B cell (primary cell): ENCODE measurements around the gene TADA1. TPM values are rescaled to one million over a fixed set of nuclear protein-coding genes. Genes with fewer than 3 reads are reported as not detected.

ENCODE experiments used
- ATAC-seq: fragments of 200-7000 bp; cut with Tn5 transposase; one replicate; pipeline ENCODE4 v1.10.0; 2021; ENCODE audit warnings: low read depth, mild to moderate bottlenecking, moderate number of reproducible peaks, moderate library complexity
- CTCF ChIA-PET: fragments of 350-600 bp; sonication (Branson Sonifier 250); formaldehyde crosslinking; loops from one replicate; lab custom pipeline; 2021; ENCODE audit warnings: antibody characterized with exemption, inconsistent platforms; lab: Charles Lee
- POLR2A ChIA-PET: fragments of 350-600 bp; sonication (Branson Sonifier 250); formaldehyde crosslinking; loops from one replicate; lab custom pipeline; 2021; ENCODE audit warnings: antibody characterized with exemption; lab: Charles Lee
- DNase-seq: peaks from one replicate; pipeline ENCODE4 v3.0.0; 2013
- H2AFZ ChIP-seq: 2 replicates; pipeline ENCODE4 v1.6.1; 2012; ENCODE audit warnings: mild to moderate bottlenecking, low read depth, low read length; ENCODE audit not compliant: insufficient read depth, poor library complexity, severe bottlenecking
- H3K27ac ChIP-seq, 2 donors: 1 replicate in 1 of 2; 2 replicates in 1 of 2; pipeline ENCODE4 v1.5.1; 2012 to 2013; ENCODE audit warnings: low read length in 2 of 2, mild to moderate bottlenecking in 2 of 2, moderate library complexity in 1 of 2
- H3K27me3 ChIP-seq, 4 experiments: fragments of 200-600 bp in 1 of 4; sonication (generic) in 1 of 4; replicated peaks in 1 of 4; 1 replicate in 2 of 4; 2 replicates in 2 of 4; pipeline versions ENCODE4 v1.6.1 to v1.7.0; 2013 to 2016; ENCODE audit warnings: low read length in 3 of 4, mild to moderate bottlenecking in 2 of 4, mixed read lengths in 1 of 4, moderate library complexity in 1 of 4; ENCODE audit not compliant: insufficient read depth in 4 of 4, control insufficient read depth in 3 of 4; ENCODE audit errors: control extremely low read depth in 1 of 4
- H3K36me3 ChIP-seq, 2 experiments: replicated peaks in 1 of 2; 1 replicate in 1 of 2; 2 replicates in 1 of 2; pipeline versions ENCODE4 v1.6.1 to v1.7.1; 2013; ENCODE audit warnings: low read length in 1 of 2; ENCODE audit not compliant: insufficient read depth in 2 of 2, control insufficient read depth in 1 of 2; ENCODE audit errors: control extremely low read depth in 1 of 2, extremely low read depth in 1 of 2
- H3K4me1 ChIP-seq, 2 donors: fragments of 200-600 bp in 1 of 2; sonication (generic) in 1 of 2; 1 replicate in 1 of 2; 2 replicates in 1 of 2; pipeline versions ENCODE4 v1.5.1 to v1.6.1; 2013 to 2017; ENCODE audit warnings: low read length in 2 of 2; ENCODE audit not compliant: control insufficient read depth in 2 of 2, insufficient read depth in 2 of 2
- H3K4me2 ChIP-seq: replicated peaks from 2 replicates; pipeline ENCODE3; 2012; ENCODE audit warnings: mild to moderate bottlenecking, low read depth, low read length; ENCODE audit not compliant: poor library complexity, severe bottlenecking
- H3K4me3 ChIP-seq, 5 experiments: fragments of 200-600 bp in 1 of 5; sonication (generic) in 1 of 5; 1 replicate in 3 of 5; 2 replicates in 2 of 5; pipeline versions ENCODE4 v1.5.1 to v1.7.0; 2011 to 2016; ENCODE audit warnings: low read length in 4 of 5, mild to moderate bottlenecking in 4 of 5, low read depth in 2 of 5, control low read depth in 1 of 5, moderate library complexity in 1 of 5; ENCODE audit not compliant: insufficient read depth in 1 of 5; ENCODE audit errors: control extremely low read depth in 1 of 5, extremely low read depth in 1 of 5
- H3K79me2 ChIP-seq: fragments of 200-600 bp; sonication (generic); one replicate; pipeline ENCODE4 v1.6.0; 2016; ENCODE audit warnings: low read length; ENCODE audit not compliant: control insufficient read depth, insufficient read depth
- H3K9ac ChIP-seq: fragments of 200-600 bp; sonication (generic); 2 replicates; pipeline ENCODE4 v1.6.1; 2017; ENCODE audit warnings: mild to moderate bottlenecking, low read length, moderate library complexity
- H3K9me3 ChIP-seq, 3 donors: one replicate each; pipeline versions ENCODE4 v1.6.1 to v1.7.1; 2013; ENCODE audit warnings: low read length in 2 of 3; ENCODE audit not compliant: control insufficient read depth in 2 of 3, insufficient read depth in 1 of 3; ENCODE audit errors: control extremely low read depth in 1 of 3
- H4K20me1 ChIP-seq: 2 replicates; pipeline ENCODE4 v1.6.0; 2012; ENCODE audit warnings: mild to moderate bottlenecking, low read length; ENCODE audit not compliant: insufficient read depth, control insufficient read depth, poor library complexity, severe bottlenecking
- H3K27ac Mint-ChIP-seq: one replicate; pipeline ENCODE4 v1.8.0; 2021; ENCODE audit warnings: mixed read lengths
- H3K27me3 Mint-ChIP-seq: one replicate; pipeline ENCODE4 v1.8.0; 2021; ENCODE audit warnings: mixed read lengths
- H3K4me1 Mint-ChIP-seq: one replicate; pipeline ENCODE4 v1.8.0; 2021; ENCODE audit warnings: mixed read lengths
- H3K4me3 Mint-ChIP-seq: one replicate; pipeline ENCODE4 v1.8.0; 2021; ENCODE audit warnings: mixed read lengths
- H3K9me3 Mint-ChIP-seq: one replicate; pipeline ENCODE4 v1.8.0; 2022; ENCODE audit warnings: mixed read lengths; ENCODE audit not compliant: insufficient read depth
- EZH2 ChIP-seq: IDR thresholded peaks from 2 replicates; pipeline ENCODE4 v1.6.1; 2012; ENCODE audit warnings: borderline replicate concordance, low read depth, mild to moderate bottlenecking, moderate library complexity, low read length; ENCODE audit not compliant: insufficient read depth, poor library complexity, severe bottlenecking
- WGBS: methylation state at CpG from one replicate; pipeline ENCODE4 v1.1.5; 2013; ENCODE audit warnings: missing lambda C conversion rate; ENCODE audit not compliant: insufficient coverage; 5-methylcytosine and 5-hydroxymethylcytosine counted together
- intact Hi-C: fragments of 100-400 bp; cut with micrococcal nuclease; formaldehyde crosslinking; loops from one replicate; pipeline ENCODE4 v1.10.0; 2022
- polyA plus RNA-seq: library from polyadenylated mRNA; depleted of rRNA; stranded (reverse); fragments of >200 nt; gene quantifications from 2 replicates; pipeline ENCODE4 v1.2.3, GENCODE V29; 2012
- total RNA-seq, 2 donors: library from RNA; stranded (reverse); fragments of 120-200 nt in 1 of 2; gene quantifications; 1 replicate in 1 of 2; 2 replicates in 1 of 2; pipeline versions ENCODE4 v1.2.3 to v1.2.4, GENCODE V29; 2013 to 2022
- TF ChIP-seq, protein P1 (sequence below): fragments of 200-600 bp; IDR thresholded peaks from one replicate; pipeline ENCODE4 v1.8.0; 2022; ENCODE audit warnings: antibody characterized with exemption, mild to moderate bottlenecking

Gene TADA1
- total and polyA plus RNA-seq, 2 donors (not counting 1 experiment from before 2014, with no cell fraction given) = 12.0 to 12.9 TPM

DNA sequence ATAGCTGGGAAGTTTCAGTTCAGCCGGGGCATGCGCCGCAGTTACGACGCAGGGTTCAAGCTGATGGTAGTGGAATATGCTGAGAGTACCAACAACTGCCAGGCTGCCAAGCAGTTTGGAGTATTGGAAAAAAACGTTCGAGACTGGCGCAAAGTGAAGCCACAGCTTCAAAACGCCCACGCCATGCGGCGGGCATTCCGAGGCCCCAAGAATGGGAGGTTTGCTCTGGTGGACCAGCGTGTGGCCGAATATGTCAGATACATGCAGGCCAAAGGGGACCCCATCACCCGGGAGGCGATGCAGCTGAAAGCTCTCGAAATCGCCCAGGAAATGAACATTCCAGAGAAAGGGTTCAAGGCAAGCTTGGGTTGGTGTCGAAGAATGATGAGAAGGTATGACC is 26.9 kb downstream of the TADA1 start:
- Mint-ChIP-seq H3K4me3 (no peak overlapping the region), H3K9me3 (no peaks in the 10 kb centered on the region), H3K27ac (no peak overlapping the region), H3K4me1 (peaks cover 12% of the 10 kb centered on the region), H3K27me3 (no peaks in the 10 kb centered on the region)
- no peak overlapping the region for H3K27ac ChIP-seq
- CTCF ChIA-PET = no interaction called here
- no peak overlapping the region for H3K4me2 ChIP-seq
- TF ChIP-seq, protein P1, sequence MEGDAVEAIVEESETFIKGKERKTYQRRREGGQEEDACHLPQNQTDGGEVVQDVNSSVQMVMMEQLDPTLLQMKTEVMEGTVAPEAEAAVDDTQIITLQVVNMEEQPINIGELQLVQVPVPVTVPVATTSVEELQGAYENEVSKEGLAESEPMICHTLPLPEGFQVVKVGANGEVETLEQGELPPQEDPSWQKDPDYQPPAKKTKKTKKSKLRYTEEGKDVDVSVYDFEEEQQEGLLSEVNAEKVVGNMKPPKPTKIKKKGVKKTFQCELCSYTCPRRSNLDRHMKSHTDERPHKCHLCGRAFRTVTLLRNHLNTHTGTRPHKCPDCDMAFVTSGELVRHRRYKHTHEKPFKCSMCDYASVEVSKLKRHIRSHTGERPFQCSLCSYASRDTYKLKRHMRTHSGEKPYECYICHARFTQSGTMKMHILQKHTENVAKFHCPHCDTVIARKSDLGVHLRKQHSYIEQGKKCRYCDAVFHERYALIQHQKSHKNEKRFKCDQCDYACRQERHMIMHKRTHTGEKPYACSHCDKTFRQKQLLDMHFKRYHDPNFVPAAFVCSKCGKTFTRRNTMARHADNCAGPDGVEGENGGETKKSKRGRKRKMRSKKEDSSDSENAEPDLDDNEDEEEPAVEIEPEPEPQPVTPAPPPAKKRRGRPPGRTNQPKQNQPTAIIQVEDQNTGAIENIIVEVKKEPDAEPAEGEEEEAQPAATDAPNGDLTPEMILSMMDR = no peak
- TF ChIP-seq EZH2 = no peak
- no peak overlapping the region for H3K9ac ChIP-seq
- H2AFZ ChIP-seq = no peak overlapping the region
- POLR2A ChIA-PET = no interaction called here
- H3K36me3 ChIP-seq = peaks cover 4 to 93% of the 10 kb centered on the region in 2 experiments
- no peak for ATAC-seq
- no peaks in the 10 kb centered on the region for H3K4me1 ChIP-seq
- no peaks in the 10 kb centered on the region for H3K9me3 ChIP-seq
- intact Hi-C loops = no loop called here
- no peaks in the 10 kb centered on the region for H3K27me3 ChIP-seq
- H3K4me3 ChIP-seq = no peak overlapping the region
- peaks cover 37% of the 10 kb centered on the region for H4K20me1 ChIP-seq
- 98% methylated on average over 20 of the region's 20 CpGs for WGBS
- no peak for DNase-seq
- H3K79me2 ChIP-seq = peaks cover 12% of the 10 kb centered on the region

DNA sequence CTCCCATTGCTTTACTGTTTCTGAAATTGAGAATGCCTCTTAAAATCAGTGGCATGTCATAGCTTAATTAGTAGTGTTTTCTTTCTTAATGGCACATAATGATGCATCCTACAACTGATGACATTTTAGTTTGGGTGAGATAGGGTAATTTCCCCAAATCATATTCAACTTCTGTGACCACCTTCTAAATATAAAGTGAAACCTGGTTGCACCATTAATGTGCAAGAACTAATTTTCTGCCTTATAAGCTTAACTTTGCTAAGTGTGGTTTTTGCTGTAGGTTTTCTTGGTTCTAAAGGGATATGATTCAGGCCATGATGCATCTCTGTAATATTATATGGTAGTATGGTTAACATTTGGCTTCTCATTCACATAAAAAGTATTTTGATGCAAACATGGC is 27.9 kb downstream of the TADA1 start:
- H3K27ac Mint-ChIP-seq = no peak overlapping the region
- DNase-seq = no peak
- ChIA-PET POLR2A (no interaction called here), CTCF (no interaction called here)
- H3K27me3 Mint-ChIP-seq = no peaks in the 10 kb centered on the region
- Histone ChIP-seq H2AFZ (no peak overlapping the region), H3K36me3 (peaks cover 2 to 95% of the 10 kb centered on the region in 2 experiments), H3K27me3 (no peaks in the 10 kb centered on the region), H3K9ac (no peak overlapping the region), H3K4me1 (no peaks in the 10 kb centered on the region), H3K27ac (no peak overlapping the region), H3K9me3 (no peaks in the 10 kb centered on the region), H3K79me2 (peaks cover 19% of the 10 kb centered on the region), H3K4me3 (no peak overlapping the region), H4K20me1 (peaks cover 46% of the 10 kb centered on the region), H3K4me2 (no peak overlapping the region)
- TF ChIP-seq, protein P1 = no peak
- no peak for TF ChIP-seq EZH2
- H3K9me3 Mint-ChIP-seq = no peaks in the 10 kb centered on the region
- intact Hi-C loops = no loop called here
- no peak overlapping the region for H3K4me3 Mint-ChIP-seq
- peaks cover 12% of the 10 kb centered on the region for H3K4me1 Mint-ChIP-seq
- ATAC-seq = no peak
